Nephron (organoid): ENCODE measurements around the gene CD58.

Experiments
- H3K27ac Mint-ChIP-seq, 3 experiments: 2 replicates each; pipeline ENCODE4 v1.8.0; 2020; ENCODE audit warnings: mixed read lengths in 3 of 3, mild to moderate bottlenecking in 2 of 3, moderate library complexity in 1 of 3
- H3K27me3 Mint-ChIP-seq: 2 replicates; pipeline ENCODE4 v1.8.0; 2021; ENCODE audit warnings: low read depth, mild to moderate bottlenecking, moderate library complexity, mixed read lengths
- H3K36me3 Mint-ChIP-seq: 2 replicates; pipeline ENCODE4 v1.8.0; 2020; ENCODE audit warnings: low read depth, mixed read lengths
- H3K4me1 Mint-ChIP-seq: 2 replicates; pipeline ENCODE4 v1.8.0; 2020; ENCODE audit warnings: mixed read lengths
- H3K4me3 Mint-ChIP-seq, 3 experiments: 2 replicates each; pipeline ENCODE4 v1.8.0; 2020; ENCODE audit warnings: mild to moderate bottlenecking in 3 of 3, mixed read lengths in 3 of 3, moderate library complexity in 2 of 3
- H3K9me3 Mint-ChIP-seq: 2 replicates; pipeline ENCODE4 v1.8.0; 2020; ENCODE audit warnings: mixed read lengths
- CTCF ChIP-seq, 3 experiments: fragments of 200-600 bp; sonication (generic); IDR thresholded peaks; one replicate each; pipeline ENCODE4 v1.5.0; 2021; ENCODE audit warnings: antibody characterized with exemption in 3 of 3; ENCODE audit not compliant: unreplicated experiment in 3 of 3

Gene CD58

GRCh38 chr1:116492358-116492811, 78.4 kb downstream of the CD58 start:
- H3K27me3 Mint-ChIP-seq, result no peaks in the 10 kb centered on the region
- TF ChIP-seq CTCF (IDR thresholded peaks at IDR 0.05; ENCODE audit: unreplicated experiment in 3 of 3), result no peak
- H3K4me3 Mint-ChIP-seq, result no peak overlapping the region
- peaks cover 40% of the 10 kb centered on the region for H3K4me1 Mint-ChIP-seq
- peak overlapping the region; percentile 1 to 88 (median 6) for H3K27ac Mint-ChIP-seq
- no peaks in the 10 kb centered on the region for H3K9me3 Mint-ChIP-seq
- H3K36me3 Mint-ChIP-seq, result no peaks in the 10 kb centered on the region

- H3K27me3 Mint-ChIP-seq, result no peaks in the 10 kb centered on the region
- no peak for TF ChIP-seq CTCF (IDR thresholded peaks at IDR 0.05; ENCODE audit: unreplicated experiment in 3 of 3)
- H3K9me3 Mint-ChIP-seq, result no peaks in the 10 kb centered on the region
- no peaks in the 10 kb centered on the region for H3K36me3 Mint-ChIP-seq
- H3K4me3 Mint-ChIP-seq, result no peak overlapping the region
- peaks cover 38% of the 10 kb centered on the region for H3K4me1 Mint-ChIP-seq
- H3K27ac Mint-ChIP-seq, result peak overlapping the region; percentile 1 to 88 (median 6)
Observed at GRCh38 chr1:116491700-116492357, 79.0 kb downstream of the CD58 start.

- Mint-ChIP-seq H3K27ac (peak overlapping the region in 2 of 3 experiments; percentile 13 to 29), H3K4me3 (no peak overlapping the region), H3K27me3 (no peaks in the 10 kb centered on the region), H3K9me3 (no peaks in the 10 kb centered on the region), H3K36me3 (no peaks in the 10 kb centered on the region), H3K4me1 (peaks cover 34% of the 10 kb centered on the region)
- no peak for TF ChIP-seq CTCF (IDR thresholded peaks at IDR 0.05; ENCODE audit: unreplicated experiment in 3 of 3)
Observed at GRCh38 chr1:116490588-116490987, 80.2 kb downstream of the CD58 start.

GRCh38 chr1:116489231-116489697, 81.6 kb downstream of the CD58 start:
- Mint-ChIP-seq H3K27ac (peak overlapping the region; percentile 39 to 97 (median 73)), H3K9me3 (no peaks in the 10 kb centered on the region), H3K36me3 (no peaks in the 10 kb centered on the region), H3K4me3 (no peak overlapping the region), H3K4me1 (peaks cover 24% of the 10 kb centered on the region), H3K27me3 (no peaks in the 10 kb centered on the region)
- no peak for TF ChIP-seq CTCF (IDR thresholded peaks at IDR 0.05; ENCODE audit: unreplicated experiment in 3 of 3)

GRCh38 chr1:116488071-116488470, 82.8 kb downstream of the CD58 start:
- H3K27ac Mint-ChIP-seq, result peak overlapping the region; percentile 7 to 79 (median 30)
- no peaks in the 10 kb centered on the region for H3K36me3 Mint-ChIP-seq
- no peak overlapping the region for H3K4me3 Mint-ChIP-seq
- no peak for TF ChIP-seq CTCF (IDR thresholded peaks at IDR 0.05; ENCODE audit: unreplicated experiment in 3 of 3)
- peaks cover 28% of the 10 kb centered on the region for H3K4me1 Mint-ChIP-seq
- H3K27me3 Mint-ChIP-seq, result peaks cover 3% of the 10 kb centered on the region
- no peaks in the 10 kb centered on the region for H3K9me3 Mint-ChIP-seq

GRCh38 chr1:116487583-116487982, 83.2 kb downstream of the CD58 start:
- no peaks in the 10 kb centered on the region for H3K9me3 Mint-ChIP-seq
- peaks cover 26% of the 10 kb centered on the region for H3K4me1 Mint-ChIP-seq
- peaks cover 3% of the 10 kb centered on the region for H3K27me3 Mint-ChIP-seq
- no peaks in the 10 kb centered on the region for H3K36me3 Mint-ChIP-seq
- TF ChIP-seq CTCF (IDR thresholded peaks at IDR 0.05; ENCODE audit: unreplicated experiment in 3 of 3), result no peak
- H3K27ac Mint-ChIP-seq, result peak overlapping the region in 2 of 3 experiments; percentile 7 to 79
- no peak overlapping the region for H3K4me3 Mint-ChIP-seq
